Measurements from ENCODE around the gene KRTAP5-7. TPM values are rescaled to one million over a fixed set of nuclear protein-coding genes. Genes with fewer than 3 reads are reported as not detected.

The KRTAP5-7 gene
- total and polyA plus RNA-seq, 5 donors from 2014 or later, result not detected

DNA sequence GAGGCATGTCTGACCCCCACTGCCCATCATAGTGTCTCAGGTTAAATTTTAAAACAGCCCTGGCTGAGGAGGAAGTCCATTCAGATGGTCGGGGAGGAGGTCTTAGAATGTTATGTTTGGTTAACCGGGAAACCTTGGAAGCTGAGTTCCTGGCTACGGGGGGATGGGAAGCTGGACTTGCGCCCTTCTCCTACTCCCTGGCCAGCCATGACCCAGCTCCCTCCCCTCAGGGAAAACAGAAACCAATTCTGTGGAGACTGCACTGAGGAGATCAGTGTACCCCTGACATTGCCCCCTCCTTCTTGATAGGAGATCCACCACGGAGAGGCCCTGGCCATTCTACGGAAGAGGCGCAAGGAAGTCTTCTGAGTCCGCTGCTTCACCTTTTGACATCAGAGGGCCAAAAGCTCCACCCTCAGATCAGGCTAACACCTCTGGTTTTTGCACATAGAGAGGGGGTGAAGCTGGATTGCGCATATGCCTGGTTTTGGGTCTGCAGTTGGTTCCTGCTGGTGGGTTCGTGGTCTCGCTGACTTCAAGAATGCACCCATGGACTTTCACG lies 18.4 kb downstream of the KRTAP5-7 start:
- Histone ChIP-seq H3K4me3 (ENCODE audit: low read depth, low read length) (no peak overlapping the region), H3K9me3 (ENCODE audit: control insufficient read depth in 2 of 2, low read length in 2 of 2) (peaks cover 0 to 7% of the 10 kb centered on the region in 2 experiments), H3K27me3 (ENCODE audit: control insufficient read depth, insufficient read depth, low read length) (no peaks in the 10 kb centered on the region), H3K4me1 (ENCODE audit: control insufficient read depth, insufficient read depth, low read length, poor library complexity, severe bottlenecking) (no peaks in the 10 kb centered on the region), H3K27ac (ENCODE audit: insufficient read depth, low read length, poor library complexity, severe bottlenecking) (no peak overlapping the region), H3K36me3 (ENCODE audit: control insufficient read depth, insufficient read depth, low read length) (no peaks in the 10 kb centered on the region)
- DNase-seq (no peak), ATAC-seq (ENCODE audit: low read depth in 2 of 2) (no peak)
- Mint-ChIP-seq H3K4me3 (no peak overlapping the region), H3K27me3 (peaks cover 19% of the 10 kb centered on the region), H3K27ac (no peak overlapping the region), H3K9me3 (peaks cover 0 to 7% (median 2%) of the 10 kb centered on the region in 7 donors), H3K4me1 (no peaks in the 10 kb centered on the region), H3K36me3 (peaks cover 3% of the 10 kb centered on the region)

DNA sequence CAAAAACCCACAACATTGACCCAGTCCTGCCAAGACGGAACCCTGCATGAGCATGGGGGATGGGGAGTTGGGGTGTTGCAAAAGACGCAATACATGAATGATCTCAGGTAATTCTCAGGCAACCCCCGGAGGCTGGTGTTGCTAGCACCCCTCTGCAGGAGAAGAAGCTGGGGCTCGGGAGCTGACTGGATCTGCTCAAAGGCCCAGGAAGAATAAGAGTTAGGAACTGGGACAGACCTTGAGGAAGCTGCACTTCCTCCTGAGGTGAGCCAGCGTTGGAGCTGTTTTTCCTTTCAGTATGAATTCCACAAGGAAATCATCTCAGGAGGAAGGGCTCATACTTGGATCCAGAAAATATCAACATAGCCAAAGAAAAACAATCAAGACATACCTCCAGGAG lies 21.1 kb downstream of the KRTAP5-7 start, which contains the start of gene KRTAP5-9:
Gene KRTAP5-9 (plus strand): TSS at position 301 of the 400 bp plus-strand sequence. CDS start 238 bp downstream, outside the sequence.
- Histone ChIP-seq H3K4me3 (ENCODE audit: low read depth, low read length) (no peak within 1 kb of the TSS), H3K27me3 (ENCODE audit: control insufficient read depth, insufficient read depth, low read length) (no peaks in the 10 kb centered on the region), H3K4me1 (ENCODE audit: control insufficient read depth, insufficient read depth, low read length, poor library complexity, severe bottlenecking) (no peaks in the 10 kb centered on the region), H3K27ac (ENCODE audit: insufficient read depth, low read length, poor library complexity, severe bottlenecking) (no peak within 1 kb of the TSS), H3K36me3 (ENCODE audit: control insufficient read depth, insufficient read depth, low read length) (no peaks in the 10 kb centered on the region), H3K9me3 (ENCODE audit: control insufficient read depth in 2 of 2, low read length in 2 of 2) (no peaks in the 10 kb centered on the region)
- Mint-ChIP-seq H3K36me3 (no peaks in the 10 kb centered on the region), H3K9me3 (peaks cover 0 to 5% (median 0%) of the 10 kb centered on the region in 7 donors), H3K4me3 (no peak within 1 kb of the TSS), H3K4me1 (no peaks in the 10 kb centered on the region), H3K27ac (no peak within 1 kb of the TSS), H3K27me3 (peaks cover 13% of the 10 kb centered on the region)
- no peak for DNase-seq
- no peak for ATAC-seq (ENCODE audit: low read depth in 2 of 2)

DNA sequence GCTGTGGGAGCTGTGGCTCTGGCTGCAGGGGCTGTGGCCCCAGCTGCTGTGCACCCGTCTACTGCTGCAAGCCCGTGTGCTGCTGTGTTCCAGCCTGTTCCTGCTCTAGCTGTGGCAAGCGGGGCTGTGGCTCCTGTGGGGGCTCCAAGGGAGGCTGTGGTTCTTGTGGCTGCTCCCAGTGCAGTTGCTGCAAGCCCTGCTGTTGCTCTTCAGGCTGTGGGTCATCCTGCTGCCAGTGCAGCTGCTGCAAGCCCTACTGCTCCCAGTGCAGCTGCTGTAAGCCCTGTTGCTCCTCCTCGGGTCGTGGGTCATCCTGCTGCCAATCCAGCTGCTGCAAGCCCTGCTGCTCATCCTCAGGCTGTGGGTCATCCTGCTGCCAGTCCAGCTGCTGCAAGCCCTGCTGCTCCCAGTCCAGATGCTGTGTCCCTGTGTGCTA lies 21.7 kb downstream of the KRTAP5-7 start:
- Mint-ChIP-seq H3K36me3 (no peaks in the 10 kb centered on the region), H3K4me1 (no peaks in the 10 kb centered on the region), H3K4me3 (no peak overlapping the region), H3K27me3 (peaks cover 12% of the 10 kb centered on the region), H3K9me3 (peaks cover 0 to 3% (median 0%) of the 10 kb centered on the region in 7 donors), H3K27ac (no peak overlapping the region)
- H3K27ac ChIP-seq (ENCODE audit: insufficient read depth, low read length, poor library complexity, severe bottlenecking), result no peak overlapping the region
- ATAC-seq (ENCODE audit: low read depth in 2 of 2) (no peak), DNase-seq (no peak)
- H3K4me1 ChIP-seq (ENCODE audit: control insufficient read depth, insufficient read depth, low read length, poor library complexity, severe bottlenecking), result no peaks in the 10 kb centered on the region
- no peaks in the 10 kb centered on the region for H3K9me3 ChIP-seq (ENCODE audit: control insufficient read depth in 2 of 2, low read length in 2 of 2)
- no peaks in the 10 kb centered on the region for H3K27me3 ChIP-seq (ENCODE audit: control insufficient read depth, insufficient read depth, low read length)
- no peak overlapping the region for H3K4me3 ChIP-seq (ENCODE audit: low read depth, low read length)
- no peaks in the 10 kb centered on the region for H3K36me3 ChIP-seq (ENCODE audit: control insufficient read depth, insufficient read depth, low read length)

DNA sequence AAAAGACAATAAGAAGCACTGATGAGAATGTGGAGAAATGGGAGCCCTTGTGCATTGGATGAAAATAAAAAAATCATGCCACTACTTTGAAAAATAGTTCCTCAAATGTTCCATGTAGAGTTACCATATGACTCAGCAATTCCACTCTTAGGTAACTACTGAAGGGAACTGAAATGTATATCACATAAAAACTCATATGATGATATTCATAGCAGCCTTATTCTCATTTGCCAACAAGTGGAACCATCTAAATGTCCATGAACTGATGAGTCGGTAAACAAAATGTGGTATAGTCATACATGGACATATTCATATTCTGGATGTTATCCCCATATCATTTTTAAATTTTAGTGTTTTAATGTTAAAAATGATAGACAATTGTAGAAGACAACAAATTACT lies 24.6 kb downstream of the KRTAP5-7 start:
- ATAC-seq (ENCODE audit: low read depth in 2 of 2) (no peak), DNase-seq (no peak)
- no peak overlapping the region for H3K27ac ChIP-seq (ENCODE audit: insufficient read depth, low read length, poor library complexity, severe bottlenecking)
- no peaks in the 10 kb centered on the region for H3K36me3 ChIP-seq (ENCODE audit: control insufficient read depth, insufficient read depth, low read length)
- H3K4me3 Mint-ChIP-seq, result no peak overlapping the region
- peaks cover 0 to 2% (median 0%) of the 10 kb centered on the region in 7 donors for H3K9me3 Mint-ChIP-seq
- peaks cover 4% of the 10 kb centered on the region for H3K27me3 Mint-ChIP-seq
- no peaks in the 10 kb centered on the region for H3K4me1 Mint-ChIP-seq
- no peaks in the 10 kb centered on the region for H3K36me3 Mint-ChIP-seq
- H3K27me3 ChIP-seq (ENCODE audit: control insufficient read depth, insufficient read depth, low read length), result no peaks in the 10 kb centered on the region
- no peak overlapping the region for H3K27ac Mint-ChIP-seq
- no peak overlapping the region for H3K4me3 ChIP-seq (ENCODE audit: low read depth, low read length)
- no peaks in the 10 kb centered on the region for H3K9me3 ChIP-seq (ENCODE audit: control insufficient read depth in 2 of 2, low read length in 2 of 2)
- H3K4me1 ChIP-seq (ENCODE audit: control insufficient read depth, insufficient read depth, low read length, poor library complexity, severe bottlenecking), result no peaks in the 10 kb centered on the region

DNA sequence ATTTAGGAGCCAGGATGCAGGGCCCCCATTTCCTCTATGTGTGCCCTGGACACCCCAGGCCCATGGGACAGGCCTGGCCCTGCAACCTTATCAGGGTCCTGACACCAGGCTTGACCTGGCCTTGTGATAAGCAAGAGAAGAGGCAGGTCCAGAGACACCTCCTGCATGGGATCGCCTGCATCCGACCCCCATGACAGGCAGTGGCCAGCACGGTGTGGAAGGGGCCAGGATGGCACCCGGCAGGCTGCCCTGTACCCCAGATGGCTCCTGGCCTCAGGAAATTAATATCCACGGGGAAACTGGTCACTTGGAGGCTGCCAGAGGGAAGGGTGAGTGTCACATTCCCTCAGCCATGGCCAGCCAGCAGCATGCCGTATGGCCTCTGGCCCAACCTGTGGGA lies 27.9 kb downstream of the KRTAP5-7 start:
- Mint-ChIP-seq H3K9me3 (peaks cover 0 to 2% (median 0%) of the 10 kb centered on the region in 7 donors), H3K27ac (no peak overlapping the region), H3K27me3 (peaks cover 10% of the 10 kb centered on the region), H3K4me3 (no peak overlapping the region), H3K36me3 (no peaks in the 10 kb centered on the region), H3K4me1 (no peaks in the 10 kb centered on the region)
- peaks cover 2% of the 10 kb centered on the region for H3K27me3 ChIP-seq (ENCODE audit: control insufficient read depth, insufficient read depth, low read length)
- no peak for ATAC-seq (ENCODE audit: low read depth in 2 of 2)
- no peaks in the 10 kb centered on the region for H3K4me1 ChIP-seq (ENCODE audit: control insufficient read depth, insufficient read depth, low read length, poor library complexity, severe bottlenecking)
- H3K4me3 ChIP-seq (ENCODE audit: low read depth, low read length), result no peak overlapping the region
- no peak overlapping the region for H3K27ac ChIP-seq (ENCODE audit: insufficient read depth, low read length, poor library complexity, severe bottlenecking)
- no peak for DNase-seq
- no peaks in the 10 kb centered on the region for H3K9me3 ChIP-seq (ENCODE audit: control insufficient read depth in 2 of 2, low read length in 2 of 2)
- no peaks in the 10 kb centered on the region for H3K36me3 ChIP-seq (ENCODE audit: control insufficient read depth, insufficient read depth, low read length)

DNA sequence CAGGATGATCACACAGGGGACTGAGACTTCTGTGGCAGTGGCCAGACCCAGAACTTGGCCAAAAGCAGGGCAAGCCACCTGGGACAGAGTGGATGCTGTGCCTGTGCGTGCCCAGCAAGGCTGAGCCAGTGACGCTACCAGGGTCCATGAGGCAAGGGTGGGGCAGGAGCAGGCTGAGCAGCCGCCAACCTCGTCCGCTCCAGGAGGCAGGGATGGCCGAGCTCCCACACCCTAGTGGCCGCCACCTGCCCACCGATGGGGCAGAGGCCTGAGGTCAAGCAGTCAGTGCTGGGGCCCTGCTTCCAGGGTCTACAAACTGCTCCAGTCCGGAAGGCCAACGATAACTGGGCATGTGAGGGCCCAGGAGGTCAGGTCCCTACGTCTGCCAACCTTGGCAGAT lies 28.4 kb downstream of the KRTAP5-7 start:
- Mint-ChIP-seq H3K36me3 (no peaks in the 10 kb centered on the region), H3K27ac (no peak overlapping the region), H3K27me3 (peaks cover 10% of the 10 kb centered on the region), H3K4me1 (no peaks in the 10 kb centered on the region), H3K9me3 (peaks cover 0 to 2% (median 0%) of the 10 kb centered on the region in 7 donors), H3K4me3 (no peak overlapping the region)
- DNase-seq (no peak), ATAC-seq (ENCODE audit: low read depth in 2 of 2) (no peak)
- no peak overlapping the region for H3K4me3 ChIP-seq (ENCODE audit: low read depth, low read length)
- H3K4me1 ChIP-seq (ENCODE audit: control insufficient read depth, insufficient read depth, low read length, poor library complexity, severe bottlenecking), result no peaks in the 10 kb centered on the region
- no peaks in the 10 kb centered on the region for H3K36me3 ChIP-seq (ENCODE audit: control insufficient read depth, insufficient read depth, low read length)
- H3K27ac ChIP-seq (ENCODE audit: insufficient read depth, low read length, poor library complexity, severe bottlenecking), result no peak overlapping the region
- H3K27me3 ChIP-seq (ENCODE audit: control insufficient read depth, insufficient read depth, low read length), result peaks cover 2% of the 10 kb centered on the region
- H3K9me3 ChIP-seq (ENCODE audit: control insufficient read depth in 2 of 2, low read length in 2 of 2), result no peaks in the 10 kb centered on the region

DNA sequence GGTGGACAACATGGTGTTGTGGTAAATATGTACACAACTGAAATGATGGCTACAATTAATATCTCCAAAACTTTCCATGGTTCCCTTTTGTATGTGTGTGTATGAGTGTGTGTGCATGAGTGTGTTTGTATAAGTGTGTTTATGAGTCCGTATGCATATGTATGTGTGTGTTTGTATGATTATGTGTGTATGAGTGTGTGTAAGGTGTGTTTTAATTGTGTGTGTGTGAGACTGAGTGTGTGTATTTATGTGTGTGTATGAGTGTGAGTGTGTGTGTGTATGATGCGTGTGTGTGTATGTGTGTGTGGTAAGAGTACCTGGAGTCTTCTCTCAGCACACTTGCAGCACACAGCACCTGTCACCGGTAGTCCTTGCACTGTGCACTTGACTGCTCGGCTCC lies 29.0 kb downstream of the KRTAP5-7 start:
- Histone ChIP-seq H3K27ac (ENCODE audit: insufficient read depth, low read length, poor library complexity, severe bottlenecking) (no peak overlapping the region), H3K9me3 (ENCODE audit: control insufficient read depth in 2 of 2, low read length in 2 of 2) (no peaks in the 10 kb centered on the region), H3K36me3 (ENCODE audit: control insufficient read depth, insufficient read depth, low read length) (no peaks in the 10 kb centered on the region), H3K27me3 (ENCODE audit: control insufficient read depth, insufficient read depth, low read length) (peaks cover 2% of the 10 kb centered on the region), H3K4me3 (ENCODE audit: low read depth, low read length) (no peak overlapping the region), H3K4me1 (ENCODE audit: control insufficient read depth, insufficient read depth, low read length, poor library complexity, severe bottlenecking) (no peaks in the 10 kb centered on the region)
- H3K27me3 Mint-ChIP-seq, result peaks cover 14% of the 10 kb centered on the region
- no peak overlapping the region for H3K4me3 Mint-ChIP-seq
- no peaks in the 10 kb centered on the region for H3K36me3 Mint-ChIP-seq
- H3K27ac Mint-ChIP-seq, result peak overlapping the region in 1 of 3 donors; percentile 4
- H3K9me3 Mint-ChIP-seq, result peaks cover 0 to 2% (median 0%) of the 10 kb centered on the region in 7 donors
- ATAC-seq (ENCODE audit: low read depth in 2 of 2), result no peak
- DNase-seq, result no peak
- H3K4me1 Mint-ChIP-seq, result no peaks in the 10 kb centered on the region

DNA sequence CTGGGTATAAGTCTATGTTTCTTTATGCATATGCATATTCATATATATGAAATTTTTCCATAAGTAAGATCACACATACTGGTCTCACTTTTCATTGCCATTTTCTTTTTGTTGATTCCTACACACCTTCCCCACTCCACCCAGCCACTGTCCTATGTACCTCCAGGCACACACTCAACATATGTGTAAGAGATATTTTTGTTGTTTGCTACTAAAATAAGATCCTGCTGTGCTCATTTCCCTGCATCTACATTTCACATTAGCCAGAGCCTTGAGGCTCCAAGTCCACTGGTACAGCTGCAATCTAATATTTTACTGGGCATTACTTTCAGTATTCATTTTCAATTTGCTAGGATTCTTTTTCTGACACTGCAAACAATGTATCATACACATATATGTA lies 30.2 kb downstream of the KRTAP5-7 start:
- H3K27me3 Mint-ChIP-seq, result peaks cover 22% of the 10 kb centered on the region

More for the DNA sequence above, 30.2 kb downstream of the KRTAP5-7 start:
- ATAC-seq (ENCODE audit: low read depth in 2 of 2), result no peak
- Histone ChIP-seq H3K4me1 (ENCODE audit: control insufficient read depth, insufficient read depth, low read length, poor library complexity, severe bottlenecking) (no peaks in the 10 kb centered on the region), H3K27ac (ENCODE audit: insufficient read depth, low read length, poor library complexity, severe bottlenecking) (no peak overlapping the region), H3K27me3 (ENCODE audit: control insufficient read depth, insufficient read depth, low read length) (peaks cover 6% of the 10 kb centered on the region), H3K36me3 (ENCODE audit: control insufficient read depth, insufficient read depth, low read length) (no peaks in the 10 kb centered on the region), H3K9me3 (ENCODE audit: control insufficient read depth in 2 of 2, low read length in 2 of 2) (no peaks in the 10 kb centered on the region), H3K4me3 (ENCODE audit: low read depth, low read length) (no peak overlapping the region)
- H3K36me3 Mint-ChIP-seq, result no peaks in the 10 kb centered on the region
- no peak overlapping the region for H3K4me3 Mint-ChIP-seq
- peaks cover 0 to 2% (median 0%) of the 10 kb centered on the region in 7 donors for H3K9me3 Mint-ChIP-seq
- DNase-seq, result no peak
- no peak overlapping the region for H3K27ac Mint-ChIP-seq
- no peaks in the 10 kb centered on the region for H3K4me1 Mint-ChIP-seq

Data from CD4-positive, CD25-positive, alpha-beta regulatory T cell (primary cell).